ENCODE data around the gene ABCB11. TPM values are rescaled to one million over a fixed set of nuclear protein-coding genes. Genes with fewer than 3 reads are reported as not detected.
"Not testable (repeated sequence)": the region's sequence is repeated elsewhere in the genome, so short reads cannot be mapped to it uniquely, and the experiment has no call there.

Gene ABCB11
- total and polyA plus RNA-seq, 2 donors: 0.04 to 0.11 TPM

GRCh38 chr2:169064199-169064598 is 33.1 kb upstream of the ABCB11 start:
- not testable (repeated sequence) for H3K27ac ChIP-seq (ENCODE audit: low read depth); H3K36me3 ChIP-seq (ENCODE audit: insufficient read depth); H3K4me3 ChIP-seq (ENCODE audit: low read depth, low read length); H3K4me1 ChIP-seq (ENCODE audit: insufficient read depth); DNase-seq (ENCODE audit: extremely low spot score)
- 95% methylated on average over 17 of the region's 17 CpGs for WGBS

- not testable (repeated sequence) for H3K36me3 ChIP-seq (ENCODE audit: insufficient read depth); H3K27ac ChIP-seq (ENCODE audit: low read depth); H3K4me1 ChIP-seq (ENCODE audit: insufficient read depth); H3K4me3 ChIP-seq (ENCODE audit: low read depth, low read length); DNase-seq (ENCODE audit: extremely low spot score)
- WGBS: 84% methylated on average over 2 of the region's 2 CpGs
Observed at GRCh38 chr2:169054575-169054974, 23.5 kb upstream of the ABCB11 start.

GRCh38 chr2:169050476-169051240 is 19.5 kb upstream of the ABCB11 start:
- Histone ChIP-seq H3K4me3 (ENCODE audit: low read depth, low read length) (no peak overlapping the region), H3K4me1 (ENCODE audit: insufficient read depth) (no peaks in the 10 kb centered on the region), H3K27ac (ENCODE audit: low read depth) (no peak overlapping the region), H3K36me3 (ENCODE audit: insufficient read depth) (no peaks in the 10 kb centered on the region)
- WGBS: 86% methylated on average over 5 of the region's 5 CpGs
- no peak for DNase-seq (ENCODE audit: extremely low spot score)

GRCh38 chr2:169049142-169049541 is 18.0 kb upstream of the ABCB11 start:
- Histone ChIP-seq H3K27ac (ENCODE audit: low read depth) (no peak overlapping the region), H3K4me1 (ENCODE audit: insufficient read depth) (no peaks in the 10 kb centered on the region), H3K4me3 (ENCODE audit: low read depth, low read length) (no peak overlapping the region), H3K36me3 (ENCODE audit: insufficient read depth) (no peaks in the 10 kb centered on the region)
- 70% methylated on average over 3 of the region's 3 CpGs for WGBS
- DNase-seq (ENCODE audit: extremely low spot score): no peak

- 85% methylated on average over 2 of the region's 2 CpGs for WGBS
- Histone ChIP-seq H3K36me3 (ENCODE audit: insufficient read depth) (no peaks in the 10 kb centered on the region), H3K4me3 (ENCODE audit: low read depth, low read length) (no peak overlapping the region), H3K4me1 (ENCODE audit: insufficient read depth) (no peaks in the 10 kb centered on the region), H3K27ac (ENCODE audit: low read depth) (no peak overlapping the region)
- no peak for DNase-seq (ENCODE audit: extremely low spot score)
Observed at GRCh38 chr2:169047256-169048250, 16.4 kb upstream of the ABCB11 start.

- Histone ChIP-seq H3K4me3 (ENCODE audit: low read depth, low read length) (no peak overlapping the region), H3K4me1 (ENCODE audit: insufficient read depth) (no peaks in the 10 kb centered on the region), H3K27ac (ENCODE audit: low read depth) (no peak overlapping the region), H3K36me3 (ENCODE audit: insufficient read depth) (no peaks in the 10 kb centered on the region)
- DNase-seq (ENCODE audit: extremely low spot score): no peak
- 79% methylated on average over 4 of the region's 4 CpGs for WGBS
Observed at GRCh38 chr2:169046440-169047151, 15.5 kb upstream of the ABCB11 start.

GRCh38 chr2:169042856-169043255 is 11.7 kb upstream of the ABCB11 start:
- no peak for DNase-seq (ENCODE audit: extremely low spot score)
- WGBS: 88% methylated on average over 1 of the region's 1 CpG
- Histone ChIP-seq H3K27ac (ENCODE audit: low read depth) (no peak overlapping the region), H3K36me3 (ENCODE audit: insufficient read depth) (no peaks in the 10 kb centered on the region), H3K4me1 (ENCODE audit: insufficient read depth) (no peaks in the 10 kb centered on the region), H3K4me3 (ENCODE audit: low read depth, low read length) (no peak overlapping the region)

- no peak for DNase-seq (ENCODE audit: extremely low spot score)
- 26% methylated on average over 1 of the region's 1 CpG for WGBS
- no peak overlapping the region for H3K4me3 ChIP-seq (ENCODE audit: low read depth, low read length)
- H3K27ac ChIP-seq (ENCODE audit: low read depth): no peak overlapping the region
- no peaks in the 10 kb centered on the region for H3K4me1 ChIP-seq (ENCODE audit: insufficient read depth)
- no peaks in the 10 kb centered on the region for H3K36me3 ChIP-seq (ENCODE audit: insufficient read depth)
Observed at GRCh38 chr2:169041594-169041993, 10.5 kb upstream of the ABCB11 start.

GRCh38 chr2:169039702-169040101 is 8.6 kb upstream of the ABCB11 start:
- WGBS: 72% methylated on average over 4 of the region's 4 CpGs
- no peak for DNase-seq (ENCODE audit: extremely low spot score)

GRCh38 chr2:169038338-169038757 is 7.2 kb upstream of the ABCB11 start:
- Histone ChIP-seq H3K27ac (ENCODE audit: low read depth) (no peak overlapping the region), H3K36me3 (ENCODE audit: insufficient read depth) (no peaks in the 10 kb centered on the region), H3K4me1 (ENCODE audit: insufficient read depth) (no peaks in the 10 kb centered on the region), H3K4me3 (ENCODE audit: low read depth, low read length) (no peak overlapping the region)
- DNase-seq (ENCODE audit: extremely low spot score): no peak
- 89% methylated on average over 2 of the region's 2 CpGs for WGBS

More at GRCh38 chr2:169039702-169040101, 8.6 kb upstream of the ABCB11 start:
- H3K36me3 ChIP-seq (ENCODE audit: insufficient read depth): no peaks in the 10 kb centered on the region
- H3K4me1 ChIP-seq (ENCODE audit: insufficient read depth): no peaks in the 10 kb centered on the region
- H3K27ac ChIP-seq (ENCODE audit: low read depth): no peak overlapping the region
- H3K4me3 ChIP-seq (ENCODE audit: low read depth, low read length): no peak overlapping the region

GRCh38 chr2:169036736-169037440 is 5.8 kb upstream of the ABCB11 start:
- no peak overlapping the region for H3K4me3 ChIP-seq (ENCODE audit: low read depth, low read length)
- no peaks in the 10 kb centered on the region for H3K4me1 ChIP-seq (ENCODE audit: insufficient read depth)
- H3K36me3 ChIP-seq (ENCODE audit: insufficient read depth): no peaks in the 10 kb centered on the region
- no peak overlapping the region for H3K27ac ChIP-seq (ENCODE audit: low read depth)
- no peak for DNase-seq (ENCODE audit: extremely low spot score)
- WGBS: 72% methylated on average over 4 of the region's 4 CpGs

- H3K4me3 ChIP-seq (ENCODE audit: low read depth, low read length): no peak overlapping the region
- WGBS: 87% methylated on average over 1 of the region's 1 CpG
- no peak for DNase-seq (ENCODE audit: extremely low spot score)
- no peak overlapping the region for H3K27ac ChIP-seq (ENCODE audit: low read depth)
- no peaks in the 10 kb centered on the region for H3K36me3 ChIP-seq (ENCODE audit: insufficient read depth)
- H3K4me1 ChIP-seq (ENCODE audit: insufficient read depth): no peaks in the 10 kb centered on the region
Observed at GRCh38 chr2:169035887-169036286, 4.8 kb upstream of the ABCB11 start.

- Histone ChIP-seq H3K4me1 (ENCODE audit: insufficient read depth) (no peaks in the 10 kb centered on the region), H3K36me3 (ENCODE audit: insufficient read depth) (no peaks in the 10 kb centered on the region), H3K4me3 (ENCODE audit: low read depth, low read length) (no peak overlapping the region), H3K27ac (ENCODE audit: low read depth) (no peak overlapping the region)
- no peak for DNase-seq (ENCODE audit: extremely low spot score)
Observed at GRCh38 chr2:169034984-169035544, 3.9 kb upstream of the ABCB11 start.

Data from urinary bladder (tissue), 4 donors.